Tibial nerve (tissue), 4 donors: ENCODE results near the gene LRRC61.
"Not testable (repeated sequence)": the region's sequence is repeated elsewhere in the genome, so short reads cannot be mapped to it uniquely, and the experiment has no call there.

Experiments
- EP300 ChIP-seq, 2 donors: sonication (generic); formaldehyde crosslinking; IDR thresholded peaks; one replicate each; pipeline ENCODE4 v1.6.1; 2017; ENCODE audit warnings: antibody characterized with exemption in 2 of 2, mild to moderate bottlenecking in 1 of 2
- POLR2A ChIP-seq, 2 donors: fragments of 450-650 bp; IDR thresholded peaks; one replicate each; pipeline ENCODE4 v1.6.1; 2017; ENCODE audit warnings: antibody characterized with exemption in 2 of 2, mild to moderate bottlenecking in 2 of 2, moderate library complexity in 2 of 2
- TF ChIP-seq, protein P1 (sequence below), 5 experiments: fragments of 200-600 bp in 3 of 5; fragments of 450-650 bp in 2 of 5; sonication (generic) in 3 of 5; IDR thresholded peaks; one replicate each; pipeline ENCODE4 v1.5.1; 2016 to 2019; ENCODE audit warnings: antibody characterized with exemption in 5 of 5, mild to moderate bottlenecking in 3 of 5, moderate library complexity in 2 of 5

- TF ChIP-seq, protein P1, sequence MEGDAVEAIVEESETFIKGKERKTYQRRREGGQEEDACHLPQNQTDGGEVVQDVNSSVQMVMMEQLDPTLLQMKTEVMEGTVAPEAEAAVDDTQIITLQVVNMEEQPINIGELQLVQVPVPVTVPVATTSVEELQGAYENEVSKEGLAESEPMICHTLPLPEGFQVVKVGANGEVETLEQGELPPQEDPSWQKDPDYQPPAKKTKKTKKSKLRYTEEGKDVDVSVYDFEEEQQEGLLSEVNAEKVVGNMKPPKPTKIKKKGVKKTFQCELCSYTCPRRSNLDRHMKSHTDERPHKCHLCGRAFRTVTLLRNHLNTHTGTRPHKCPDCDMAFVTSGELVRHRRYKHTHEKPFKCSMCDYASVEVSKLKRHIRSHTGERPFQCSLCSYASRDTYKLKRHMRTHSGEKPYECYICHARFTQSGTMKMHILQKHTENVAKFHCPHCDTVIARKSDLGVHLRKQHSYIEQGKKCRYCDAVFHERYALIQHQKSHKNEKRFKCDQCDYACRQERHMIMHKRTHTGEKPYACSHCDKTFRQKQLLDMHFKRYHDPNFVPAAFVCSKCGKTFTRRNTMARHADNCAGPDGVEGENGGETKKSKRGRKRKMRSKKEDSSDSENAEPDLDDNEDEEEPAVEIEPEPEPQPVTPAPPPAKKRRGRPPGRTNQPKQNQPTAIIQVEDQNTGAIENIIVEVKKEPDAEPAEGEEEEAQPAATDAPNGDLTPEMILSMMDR (IDR thresholded peaks at IDR 0.05) = not testable (repeated sequence)
- TF ChIP-seq POLR2A, EP300 (IDR thresholded peaks at IDR 0.05): not testable (repeated sequence)
Observed at GRCh38 chr7:150287815-150288214, 35.3 kb upstream of the LRRC61 start.
